D721Med (cell line): ENCODE data around the gene RGN.
"Not testable (repeated sequence)": the region's sequence is repeated elsewhere in the genome, so short reads cannot be mapped to it uniquely, and the experiment has no call there.

Experiments
- DNase-seq: peaks from one replicate; pipeline ENCODE4 v3.0.0; 2011; ENCODE audit warnings: low spot score; ENCODE audit not compliant: insufficient read length
- FAIRE-seq: peaks from 2 replicates; lab custom pipeline; 2011; peaks lifted over from hg19 to GRCh38; lab: Jason Lieb, UNC
- TF ChIP-seq, protein P1 (sequence below): IDR thresholded peaks from 2 replicates; pipeline ENCODE4 v1.5.1; 2012; ENCODE audit warnings: mild to moderate bottlenecking, control low read depth; ENCODE audit not compliant: insufficient read depth; ENCODE audit errors: missing control alignments

The RGN gene

GRCh38 chrX:47093860-47094259 is 15.6 kb downstream of the RGN start:
- no peak for DNase-seq
- no peak for FAIRE-seq
- TF ChIP-seq, protein P1, sequence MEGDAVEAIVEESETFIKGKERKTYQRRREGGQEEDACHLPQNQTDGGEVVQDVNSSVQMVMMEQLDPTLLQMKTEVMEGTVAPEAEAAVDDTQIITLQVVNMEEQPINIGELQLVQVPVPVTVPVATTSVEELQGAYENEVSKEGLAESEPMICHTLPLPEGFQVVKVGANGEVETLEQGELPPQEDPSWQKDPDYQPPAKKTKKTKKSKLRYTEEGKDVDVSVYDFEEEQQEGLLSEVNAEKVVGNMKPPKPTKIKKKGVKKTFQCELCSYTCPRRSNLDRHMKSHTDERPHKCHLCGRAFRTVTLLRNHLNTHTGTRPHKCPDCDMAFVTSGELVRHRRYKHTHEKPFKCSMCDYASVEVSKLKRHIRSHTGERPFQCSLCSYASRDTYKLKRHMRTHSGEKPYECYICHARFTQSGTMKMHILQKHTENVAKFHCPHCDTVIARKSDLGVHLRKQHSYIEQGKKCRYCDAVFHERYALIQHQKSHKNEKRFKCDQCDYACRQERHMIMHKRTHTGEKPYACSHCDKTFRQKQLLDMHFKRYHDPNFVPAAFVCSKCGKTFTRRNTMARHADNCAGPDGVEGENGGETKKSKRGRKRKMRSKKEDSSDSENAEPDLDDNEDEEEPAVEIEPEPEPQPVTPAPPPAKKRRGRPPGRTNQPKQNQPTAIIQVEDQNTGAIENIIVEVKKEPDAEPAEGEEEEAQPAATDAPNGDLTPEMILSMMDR = no peak

GRCh38 chrX:47097018-47097417 is 18.8 kb downstream of the RGN start:
- DNase-seq (no peak), FAIRE-seq (peak; percentile 95)
- TF ChIP-seq, protein P1 = no peak

DNA sequence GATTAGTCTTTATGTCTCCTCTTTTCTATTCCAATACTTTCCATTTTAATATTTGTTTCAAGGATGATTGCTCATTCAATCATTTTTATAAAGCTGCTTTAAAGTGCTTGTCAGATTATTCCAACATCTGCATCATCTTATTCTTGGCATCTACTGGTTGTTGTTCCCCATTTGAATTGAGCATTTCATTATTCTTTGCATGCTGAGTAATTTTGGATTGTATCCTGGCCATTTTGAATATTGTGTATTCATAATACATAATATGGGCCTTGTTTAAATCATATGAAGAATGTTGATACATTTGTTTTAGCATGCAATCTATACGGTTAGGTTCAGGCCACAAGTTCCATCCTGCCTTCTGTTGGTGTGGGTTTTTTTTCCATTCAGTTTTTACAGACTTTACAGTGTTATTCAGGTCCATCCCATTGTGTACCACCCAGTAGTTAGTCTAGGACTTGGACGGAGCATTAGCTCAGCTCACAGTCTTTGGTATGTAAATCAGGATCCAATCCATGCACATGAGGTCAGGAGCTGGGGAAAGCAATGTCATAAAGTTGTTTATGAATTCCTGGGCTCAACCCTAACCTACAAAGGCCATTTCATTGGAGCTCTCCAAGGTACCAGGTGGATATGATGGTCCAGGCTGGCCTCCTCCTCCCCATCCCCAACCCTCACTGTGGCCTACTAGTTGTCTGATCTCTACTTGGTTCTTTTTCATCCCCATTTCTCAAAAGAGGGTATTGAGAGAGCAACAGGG is 20.3 kb downstream of the RGN start:
- TF ChIP-seq, protein P1 = no peak
- DNase-seq (no peak), FAIRE-seq (no peak)

- TF ChIP-seq, protein P1 = no peak
- FAIRE-seq = no peak
- no peak for DNase-seq
Observed at GRCh38 chrX:47101206-47101605, 23.0 kb downstream of the RGN start.

- not testable (repeated sequence) for DNase-seq, FAIRE-seq
Observed at GRCh38 chrX:47110936-47111615, 32.8 kb downstream of the RGN start.

DNA sequence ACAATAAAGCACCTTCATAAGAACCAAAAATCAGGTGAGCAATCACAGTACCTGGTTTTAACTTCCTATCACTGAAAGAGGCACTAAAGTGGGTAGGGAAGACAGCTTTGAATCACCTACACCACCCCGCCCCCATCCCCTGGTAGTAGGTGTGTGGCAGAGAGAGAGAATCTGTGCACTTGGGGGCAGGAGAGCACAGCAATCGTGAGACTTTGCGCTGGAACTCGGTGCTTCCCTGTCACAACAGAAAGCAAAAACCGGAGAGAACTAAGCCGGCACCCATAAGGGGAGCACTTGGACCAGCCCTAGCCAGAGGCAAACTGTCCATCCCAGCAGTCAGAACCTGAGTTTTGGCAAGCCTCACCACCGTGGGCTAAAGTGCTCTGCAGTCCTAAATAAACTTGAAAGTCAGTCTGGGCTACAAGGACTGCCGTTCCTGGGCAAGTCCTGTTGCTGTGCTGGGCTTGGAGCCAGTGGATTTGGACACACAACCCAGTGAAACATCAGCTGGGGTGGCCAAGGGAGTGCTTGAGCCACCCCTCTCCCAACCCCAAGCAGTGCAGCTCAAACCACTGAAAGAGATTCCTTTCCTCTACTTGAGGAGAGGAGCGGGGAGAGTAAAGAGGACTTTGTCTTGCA is 34.2 kb downstream of the RGN start:
- FAIRE-seq (no peak), DNase-seq (no peak)
- TF ChIP-seq, protein P1 = no peak

- not testable (repeated sequence) for FAIRE-seq, DNase-seq
Observed at GRCh38 chrX:47116551-47117110, 38.4 kb downstream of the RGN start.

DNA sequence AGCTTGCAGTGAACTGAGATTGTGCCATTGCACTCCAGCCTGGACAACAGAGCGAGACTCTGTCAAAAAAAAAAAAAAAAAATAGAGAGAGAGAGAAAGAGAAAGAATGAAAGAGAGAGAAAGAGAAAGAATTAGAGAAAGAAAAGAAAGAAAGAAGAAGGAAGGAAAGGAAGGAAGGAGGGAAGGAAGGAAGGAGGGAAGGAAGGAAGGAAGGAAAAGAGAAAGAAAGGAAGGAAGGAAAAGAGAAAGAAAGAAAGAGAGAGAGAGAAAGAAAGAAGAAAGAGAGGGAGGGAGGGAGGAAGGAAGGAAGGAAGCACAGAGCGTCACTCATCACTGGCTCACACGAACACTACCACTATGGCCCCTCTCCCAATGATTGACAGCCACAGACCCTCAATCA is 46.2 kb downstream of the RGN start:
- DNase-seq, FAIRE-seq: not testable (repeated sequence)
